Calu3 (cell line): Measurements from ENCODE around the gene HDAC4. TPM values are rescaled to one million over a fixed set of nuclear protein-coding genes. Genes with fewer than 3 reads are reported as not detected.

Source experiments
- BruUV-seq: library from RNA; stranded (reverse); fragments of 400-500 nt; replicated peaks from 2 replicates; lab custom pipeline; 2021; lab: Mats Ljungman, UMichigan
- CTCF ChIA-PET: fragments of 300-600 bp; sonication (Branson Sonifier 250); formaldehyde crosslinking; loops from one replicate; lab custom pipeline; 2022; ENCODE audit warnings: antibody characterized with exemption; lab: Charles Lee
- DNase-seq: peaks from one replicate; pipeline ENCODE4 v3.0.0; 2022
- H3K27ac Mint-ChIP-seq: one replicate; pipeline ENCODE4 v1.8.0; 2022; ENCODE audit warnings: mixed read lengths; ENCODE audit not compliant: unreplicated experiment
- H3K27me3 Mint-ChIP-seq: one replicate; pipeline ENCODE4 v1.8.0; 2022; ENCODE audit warnings: mixed read lengths; ENCODE audit not compliant: unreplicated experiment
- H3K36me3 Mint-ChIP-seq: one replicate; pipeline ENCODE4 v1.8.0; 2022; ENCODE audit warnings: mild to moderate bottlenecking, moderate library complexity, mixed read lengths; ENCODE audit not compliant: insufficient read depth, unreplicated experiment
- H3K4me1 Mint-ChIP-seq: one replicate; pipeline ENCODE4 v1.8.0; 2022; ENCODE audit warnings: mild to moderate bottlenecking, low read depth, mixed read lengths; ENCODE audit not compliant: unreplicated experiment
- H3K4me3 Mint-ChIP-seq: one replicate; pipeline ENCODE4 v1.8.0; 2022; ENCODE audit warnings: mild to moderate bottlenecking, low read depth, moderate library complexity, mixed read lengths; ENCODE audit not compliant: unreplicated experiment
- H3K9me3 Mint-ChIP-seq: one replicate; pipeline ENCODE4 v1.8.0; 2022; ENCODE audit warnings: low read depth, mixed read lengths; ENCODE audit not compliant: unreplicated experiment
- intact Hi-C: fragments of 100-400 bp; cut with micrococcal nuclease; formaldehyde crosslinking; loops from one replicate; pipeline ENCODE4 v1.10.0; 2022; ENCODE audit not compliant: unreplicated experiment
- total RNA-seq: library from RNA; stranded (reverse); gene quantifications from 2 replicates; pipeline ENCODE4 v1.2.3, GENCODE V29; 2022
- TF ChIP-seq, protein P1 (sequence below): fragments of 200-600 bp; IDR thresholded peaks from one replicate; pipeline ENCODE4 v1.8.0; 2022; ENCODE audit warnings: antibody characterized with exemption; ENCODE audit not compliant: unreplicated experiment

HDAC4 gene
- total RNA-seq, 1 experiment from 2014 or later, result 39.6 TPM

DNA sequence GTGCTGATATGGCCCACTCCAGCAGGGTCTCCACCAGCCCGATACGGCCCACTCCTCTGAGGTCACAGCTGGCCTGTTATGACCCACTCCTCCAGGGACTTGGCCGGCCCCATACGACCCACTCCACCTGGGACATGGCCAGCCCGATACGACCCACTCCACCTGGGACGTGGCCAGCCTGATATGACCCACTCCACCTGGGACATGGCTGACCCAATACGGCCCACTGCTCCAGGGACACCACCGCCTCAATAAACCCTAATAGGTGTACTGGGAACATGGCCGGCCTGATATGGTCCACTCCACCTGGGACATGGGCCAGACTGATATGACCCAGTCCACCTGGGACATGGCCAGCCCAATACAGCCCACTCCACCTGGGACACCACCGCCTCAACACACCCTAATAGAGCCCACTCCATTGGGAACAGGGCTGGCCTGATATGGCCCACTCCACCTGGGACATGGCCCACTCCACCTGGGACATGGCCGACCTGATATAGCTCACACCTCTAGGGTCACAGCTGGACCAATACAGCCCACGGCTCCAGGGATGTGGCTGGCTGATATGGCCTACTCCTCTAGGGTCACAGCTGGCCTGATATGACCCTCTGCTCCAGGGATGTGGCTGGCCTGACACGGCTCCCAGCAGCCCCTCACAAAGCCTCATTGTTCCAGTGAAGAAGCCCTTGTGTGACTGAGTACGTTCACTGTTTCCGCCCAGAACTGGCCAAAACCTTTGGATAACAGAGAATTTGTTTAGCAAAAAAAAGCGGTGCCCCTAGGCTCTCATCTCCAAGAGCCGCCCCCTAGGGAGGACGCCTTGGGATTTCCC, 245.6 kb downstream of the HDAC4 start:
- no peak overlapping the region for H3K27ac Mint-ChIP-seq
- no peak overlapping the region for H3K4me3 Mint-ChIP-seq
- CTCF ChIA-PET, result no interaction called here
- BruUV-seq, result no TSS peak
- H3K27me3 Mint-ChIP-seq, result no peaks in the 10 kb centered on the region
- intact Hi-C loops, result no loop called here
- H3K4me1 Mint-ChIP-seq, result peaks cover 27% of the 10 kb centered on the region
- no peaks in the 10 kb centered on the region for H3K9me3 Mint-ChIP-seq
- DNase-seq, result no peak
- H3K36me3 Mint-ChIP-seq, result peaks cover 8% of the 10 kb centered on the region
- TF ChIP-seq, protein P1, sequence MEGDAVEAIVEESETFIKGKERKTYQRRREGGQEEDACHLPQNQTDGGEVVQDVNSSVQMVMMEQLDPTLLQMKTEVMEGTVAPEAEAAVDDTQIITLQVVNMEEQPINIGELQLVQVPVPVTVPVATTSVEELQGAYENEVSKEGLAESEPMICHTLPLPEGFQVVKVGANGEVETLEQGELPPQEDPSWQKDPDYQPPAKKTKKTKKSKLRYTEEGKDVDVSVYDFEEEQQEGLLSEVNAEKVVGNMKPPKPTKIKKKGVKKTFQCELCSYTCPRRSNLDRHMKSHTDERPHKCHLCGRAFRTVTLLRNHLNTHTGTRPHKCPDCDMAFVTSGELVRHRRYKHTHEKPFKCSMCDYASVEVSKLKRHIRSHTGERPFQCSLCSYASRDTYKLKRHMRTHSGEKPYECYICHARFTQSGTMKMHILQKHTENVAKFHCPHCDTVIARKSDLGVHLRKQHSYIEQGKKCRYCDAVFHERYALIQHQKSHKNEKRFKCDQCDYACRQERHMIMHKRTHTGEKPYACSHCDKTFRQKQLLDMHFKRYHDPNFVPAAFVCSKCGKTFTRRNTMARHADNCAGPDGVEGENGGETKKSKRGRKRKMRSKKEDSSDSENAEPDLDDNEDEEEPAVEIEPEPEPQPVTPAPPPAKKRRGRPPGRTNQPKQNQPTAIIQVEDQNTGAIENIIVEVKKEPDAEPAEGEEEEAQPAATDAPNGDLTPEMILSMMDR, result no peak

DNA sequence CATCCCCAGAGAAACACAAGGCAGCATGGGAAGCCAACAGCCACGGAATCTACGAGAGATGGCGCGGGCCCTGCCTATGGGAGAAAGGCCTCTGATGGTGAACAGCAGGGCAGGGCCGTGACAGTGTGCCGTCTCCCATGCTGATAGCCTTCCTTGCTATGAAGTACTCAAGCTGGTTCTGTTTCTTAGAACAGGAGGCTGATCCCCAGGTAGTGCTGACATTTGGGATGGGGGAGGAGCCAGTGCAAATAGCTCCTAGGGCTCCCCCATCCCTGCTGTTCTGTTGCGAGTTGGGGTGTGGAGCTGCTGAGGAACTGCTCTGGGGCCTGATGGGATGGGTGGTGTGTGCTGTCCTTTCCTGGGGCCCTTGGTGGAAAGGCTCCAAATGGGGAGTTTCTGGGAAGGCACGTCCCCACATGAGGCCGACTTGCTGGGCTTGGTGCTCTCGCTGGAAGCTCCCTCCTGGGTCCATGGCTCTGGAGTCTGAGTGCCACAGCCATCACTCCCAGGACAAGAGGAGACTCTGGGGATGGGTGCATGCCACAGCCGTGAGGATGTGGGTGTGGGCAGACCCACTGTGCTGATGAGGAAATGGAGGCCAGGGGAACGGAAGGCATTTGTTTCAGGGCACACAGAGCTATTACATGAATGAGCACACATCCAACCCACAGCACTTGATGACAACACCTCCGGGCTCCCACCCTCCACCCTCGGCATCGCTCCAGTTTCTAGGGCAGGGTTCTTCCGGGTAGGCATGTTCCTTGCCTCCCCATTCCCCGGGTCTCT, 246.8 kb downstream of the HDAC4 start:
- DNase-seq, result no peak
- peaks cover 28% of the 10 kb centered on the region for H3K4me1 Mint-ChIP-seq
- intact Hi-C loops, result no loop called here
- H3K27ac Mint-ChIP-seq, result no peak overlapping the region
- H3K4me3 Mint-ChIP-seq, result no peak overlapping the region
- TF ChIP-seq, protein P1, result no peak
- peaks cover 9% of the 10 kb centered on the region for H3K36me3 Mint-ChIP-seq
- no peaks in the 10 kb centered on the region for H3K9me3 Mint-ChIP-seq
- H3K27me3 Mint-ChIP-seq, result no peaks in the 10 kb centered on the region
- CTCF ChIA-PET, result no interaction called here
- no TSS peak for BruUV-seq

DNA sequence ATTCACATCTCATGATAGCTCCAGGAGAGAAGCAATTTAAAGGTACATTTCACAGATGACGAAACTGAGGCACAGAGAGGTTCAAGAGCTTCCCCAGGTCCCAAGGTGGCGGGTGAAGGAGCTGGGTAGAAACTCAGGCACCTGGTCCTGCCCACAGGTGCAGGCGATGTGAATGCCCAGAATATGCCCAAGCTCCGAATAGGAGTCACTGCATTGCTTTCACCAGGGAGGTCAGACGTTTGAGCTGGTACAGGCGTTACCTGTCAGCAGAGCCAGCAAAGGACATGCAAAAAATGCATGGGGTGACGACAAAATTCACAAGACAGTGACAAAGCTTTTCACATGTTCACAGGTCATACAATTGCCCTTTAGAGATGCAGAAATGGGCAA, 247.9 kb downstream of the HDAC4 start:
- H3K27ac Mint-ChIP-seq, result no peak overlapping the region
- CTCF ChIA-PET, result no interaction called here

DNA sequence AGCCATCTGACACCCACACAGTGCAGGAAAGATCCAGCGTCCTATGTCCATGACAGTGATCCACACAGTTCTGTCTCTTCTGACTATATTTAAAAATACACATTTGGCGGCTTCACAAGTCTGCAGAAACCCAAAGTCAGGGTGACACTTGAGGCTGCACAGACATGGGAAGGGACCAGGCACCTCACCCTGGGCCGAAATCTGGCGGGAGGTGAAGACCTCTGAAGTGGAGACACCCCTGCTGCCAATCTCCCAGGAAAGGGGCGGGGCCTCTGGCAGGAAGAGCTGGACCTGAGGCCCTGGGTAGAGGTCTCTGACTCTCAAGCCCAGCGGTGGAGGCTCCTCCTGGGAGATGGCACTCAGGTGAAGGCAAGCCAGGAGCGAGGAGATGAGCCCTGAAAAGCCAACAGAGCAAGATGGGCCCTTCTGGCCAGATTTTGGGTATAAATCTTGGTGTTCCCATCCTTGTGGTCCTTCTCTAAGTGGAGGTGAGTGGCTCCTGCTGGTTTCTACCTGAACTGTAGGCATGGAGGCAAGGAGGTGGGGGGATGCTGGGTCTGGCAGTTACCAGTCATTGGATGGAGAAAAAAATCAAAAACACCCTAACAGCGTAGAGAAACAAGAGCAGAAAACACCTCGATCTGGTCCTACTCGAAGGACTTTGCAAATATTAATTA, 248.4 kb downstream of the HDAC4 start:
- CTCF ChIA-PET, result no interaction called here
- peaks cover 13% of the 10 kb centered on the region for H3K4me1 Mint-ChIP-seq
- peaks cover 5% of the 10 kb centered on the region for H3K36me3 Mint-ChIP-seq
- H3K9me3 Mint-ChIP-seq, result no peaks in the 10 kb centered on the region
- intact Hi-C loops, result no loop called here
- TF ChIP-seq, protein P1, result no peak
- DNase-seq, result no peak
- no TSS peak for BruUV-seq
- no peak overlapping the region for H3K4me3 Mint-ChIP-seq
- H3K27me3 Mint-ChIP-seq, result no peaks in the 10 kb centered on the region
- H3K27ac Mint-ChIP-seq, result no peak overlapping the region

More for the DNA sequence above, 247.9 kb downstream of the HDAC4 start:
- Mint-ChIP-seq H3K9me3 (no peaks in the 10 kb centered on the region), H3K36me3 (peaks cover 5% of the 10 kb centered on the region), H3K4me1 (peaks cover 17% of the 10 kb centered on the region), H3K27me3 (no peaks in the 10 kb centered on the region), H3K4me3 (no peak overlapping the region)
- intact Hi-C loops, result no loop called here
- DNase-seq, result no peak
- no TSS peak for BruUV-seq
- TF ChIP-seq, protein P1, result no peak
